NOMO-1 treated with DMSO at 0.1 percent for 48 hours (cell line): ENCODE data around the gene TOR1AIP2.
A peak's percentile ranks its signal among the peaks of the same experiment; 100 is the strongest.

Source experiments
- DNase-seq: peaks from one replicate; lab custom pipeline; 2025; ENCODE audit not compliant: unreplicated experiment; lab: John Stamatoyannopoulos, UW

The TOR1AIP2 gene

GRCh38 chr1:179877586-179878265 lies at the start of gene TOR1AIP2:
Gene TOR1AIP2, minus strand, starts transcription at chr1:179877803. Its CDS starts 25,138 bp downstream, at chr1:179852665.
- peak; percentile 90 for DNase-seq

- DNase-seq: no peak
Measured at GRCh38 chr1:179926850-179927205, 49.2 kb upstream of the TOR1AIP2 start.

GRCh38 chr1:179925922-179926849 lies 48.6 kb upstream of the TOR1AIP2 start:
- peak; percentile 80 for DNase-seq

- DNase-seq: no peak
Measured at GRCh38 chr1:179925302-179925701, 47.7 kb upstream of the TOR1AIP2 start.

GRCh38 chr1:179924268-179924667 lies 46.7 kb upstream of the TOR1AIP2 start:
- no peak for DNase-seq

- DNase-seq: peak; percentile 65
Measured at GRCh38 chr1:179923029-179923428, 45.4 kb upstream of the TOR1AIP2 start.

GRCh38 chr1:179921981-179922872 lies 44.6 kb upstream of the TOR1AIP2 start:
- no peak for DNase-seq

GRCh38 chr1:179921472-179921871 lies 43.9 kb upstream of the TOR1AIP2 start:
- DNase-seq: no peak

GRCh38 chr1:179917601-179918429 lies 40.2 kb upstream of the TOR1AIP2 start:
- DNase-seq: no peak

GRCh38 chr1:179911812-179912211 lies 34.2 kb upstream of the TOR1AIP2 start:
- no peak for DNase-seq

GRCh38 chr1:179910934-179911333 lies 33.3 kb upstream of the TOR1AIP2 start:
- peak; percentile 48 for DNase-seq

- no peak for DNase-seq
Measured at GRCh38 chr1:179889589-179889988, 12.0 kb upstream of the TOR1AIP2 start.

- DNase-seq: peak; percentile 70
Measured at GRCh38 chr1:179888071-179888470, 10.5 kb upstream of the TOR1AIP2 start.

GRCh38 chr1:179883745-179884138 lies 6.1 kb upstream of the TOR1AIP2 start:
- no peak for DNase-seq

- peak; percentile 67 for DNase-seq
Measured at GRCh38 chr1:179883040-179883744, 5.6 kb upstream of the TOR1AIP2 start.

GRCh38 chr1:179882253-179883039 lies 4.8 kb upstream of the TOR1AIP2 start, which contains the start of gene TOR1AIP1:
Gene TOR1AIP1, plus strand, starts transcription at chr1:179882285. Its CDS starts 218 bp downstream, at chr1:179882503.
- DNase-seq: peak; percentile 97

GRCh38 chr1:179881642-179882252 lies 4.1 kb upstream of the TOR1AIP2 start:
- peak; percentile 82 for DNase-seq

GRCh38 chr1:179879797-179880196 lies 2.2 kb upstream of the TOR1AIP2 start:
- DNase-seq: no peak
